Measurements from ENCODE around the gene ZSWIM4.
"Not testable (repeated sequence)": the region's sequence is repeated elsewhere in the genome, so short reads cannot be mapped to it uniquely, and the experiment has no call there.

ZSWIM4 gene

GRCh38 chr19:13778398-13778797 is 16.8 kb upstream of the ZSWIM4 start:
- no peak for DNase-seq (ENCODE audit: low read depth, low spot score)

GRCh38 chr19:13778847-13779246 is 16.4 kb upstream of the ZSWIM4 start:
- DNase-seq (ENCODE audit: low read depth, low spot score): no peak

- not testable (repeated sequence) for DNase-seq (ENCODE audit: low read depth, low spot score)
Observed at GRCh38 chr19:13779794-13780193, 15.4 kb upstream of the ZSWIM4 start.

GRCh38 chr19:13781547-13781946 is 13.7 kb upstream of the ZSWIM4 start:
- DNase-seq (ENCODE audit: low read depth, low spot score): no peak

GRCh38 chr19:13782537-13782936 is 12.7 kb upstream of the ZSWIM4 start:
- DNase-seq (ENCODE audit: low read depth, low spot score): no peak

- DNase-seq (ENCODE audit: low read depth, low spot score): no peak
Observed at GRCh38 chr19:13783565-13784500, 11.4 kb upstream of the ZSWIM4 start.

GRCh38 chr19:13784731-13785452 is 10.4 kb upstream of the ZSWIM4 start:
- peak; percentile 36 for DNase-seq (ENCODE audit: low read depth, low spot score)

GRCh38 chr19:13788991-13789390 is 6.3 kb upstream of the ZSWIM4 start:
- DNase-seq (ENCODE audit: low read depth, low spot score): no peak

- no peak for DNase-seq (ENCODE audit: low read depth, low spot score)
Observed at GRCh38 chr19:13790354-13790753, 4.9 kb upstream of the ZSWIM4 start.

GRCh38 chr19:13793317-13793716 is 1.9 kb upstream of the ZSWIM4 start:
- DNase-seq (ENCODE audit: low read depth, low spot score): not testable (repeated sequence)

GRCh38 chr19:13794398-13794756 is 866 bp upstream of the ZSWIM4 start:
- no peak for DNase-seq (ENCODE audit: low read depth, low spot score)

- no peak for DNase-seq (ENCODE audit: low read depth, low spot score)
Observed at GRCh38 chr19:13795595-13796300, 505 bp downstream of the ZSWIM4 start.

- DNase-seq (ENCODE audit: low read depth, low spot score): no peak
Observed at GRCh38 chr19:13796301-13797057, 1.2 kb downstream of the ZSWIM4 start.

GRCh38 chr19:13797058-13797440 is 1.8 kb downstream of the ZSWIM4 start:
- no peak for DNase-seq (ENCODE audit: low read depth, low spot score)

GRCh38 chr19:13797870-13798269 is 2.6 kb downstream of the ZSWIM4 start:
- no peak for DNase-seq (ENCODE audit: low read depth, low spot score)

- no peak for DNase-seq (ENCODE audit: low read depth, low spot score)
Observed at GRCh38 chr19:13799669-13800068, 4.4 kb downstream of the ZSWIM4 start.

GRCh38 chr19:13803038-13803437 is 7.8 kb downstream of the ZSWIM4 start:
- DNase-seq (ENCODE audit: low read depth, low spot score): no peak

GRCh38 chr19:13804830-13805683 is 9.8 kb downstream of the ZSWIM4 start:
- no peak for DNase-seq (ENCODE audit: low read depth, low spot score)

GRCh38 chr19:13806728-13807127 is 11.5 kb downstream of the ZSWIM4 start:
- no peak for DNase-seq (ENCODE audit: low read depth, low spot score)

- DNase-seq (ENCODE audit: low read depth, low spot score): no peak
Observed at GRCh38 chr19:13807421-13808021, 12.3 kb downstream of the ZSWIM4 start.

Measured in activated CD4-positive, CD25-positive, alpha-beta regulatory T cell treated with anti-CD3 and anti-CD28 coated beads, Interleukin-2, amount 50 U/mL, for 16 hours (primary cell).